Cardiac muscle cell (in vitro differentiated cells and primary cell): ENCODE results near the gene PTTG2. TPM values are rescaled to one million over a fixed set of nuclear protein-coding genes. Genes with fewer than 3 reads are reported as not detected.

ENCODE experiments used
- DNase-seq, 2 donors: peaks; one replicate each; pipeline versions ENCODE4 v3.0.0 to v3.0.0-alpha.2; 2010 to 2017; ENCODE audit warnings: low read depth in 1 of 2, low spot score in 1 of 2
- H3K27ac ChIP-seq: fragments of 200-600 bp; sonication (generic); 2 replicates; pipeline ENCODE4 v1.5.1; 2016
- H3K27me3 ChIP-seq: fragments of 200-600 bp; sonication (generic); 2 replicates; pipeline ENCODE4 v1.6.0; 2016; ENCODE audit warnings: control low read depth
- H3K36me3 ChIP-seq: fragments of 200-600 bp; sonication (generic); 2 replicates; pipeline ENCODE4 v1.5.1; 2016; ENCODE audit warnings: control low read depth
- H3K4me1 ChIP-seq: fragments of 200-600 bp; sonication (generic); 2 replicates; pipeline ENCODE4 v1.8.1; 2017; ENCODE audit warnings: low read depth, mild to moderate bottlenecking, mixed run types
- H3K4me3 ChIP-seq: fragments of 200-600 bp; sonication (generic); 2 replicates; pipeline ENCODE4 v1.5.1; 2016; ENCODE audit warnings: mild to moderate bottlenecking
- H3K9me3 ChIP-seq: fragments of 200-600 bp; sonication (generic); 2 replicates; pipeline ENCODE4 v1.5.1; 2017; ENCODE audit warnings: low read depth, mild to moderate bottlenecking, control low read depth
- polyA plus RNA-seq: library from polyadenylated mRNA; unstranded; fragments of >200 nt; fragmentation: Nextera tagmentation; extraction: Ambion mirVana; gene quantifications from 2 replicates; pipeline ENCODE4 v1.2.1, GENCODE V29; 2016
- total RNA-seq: library from RNA; depleted of rRNA; stranded (reverse); fragments of >200 nt; gene quantifications from 2 replicates; pipeline ENCODE4 v1.2.3, GENCODE V29; 2016
- TF ChIP-seq, protein P1 (sequence below): IDR thresholded peaks from 2 replicates; pipeline ENCODE4 v1.5.1; 2012; ENCODE audit warnings: low read depth, mild to moderate bottlenecking, low read length

The PTTG2 gene
- total and polyA plus RNA-seq, 2 experiments from 2014 or later = not detected

DNA sequence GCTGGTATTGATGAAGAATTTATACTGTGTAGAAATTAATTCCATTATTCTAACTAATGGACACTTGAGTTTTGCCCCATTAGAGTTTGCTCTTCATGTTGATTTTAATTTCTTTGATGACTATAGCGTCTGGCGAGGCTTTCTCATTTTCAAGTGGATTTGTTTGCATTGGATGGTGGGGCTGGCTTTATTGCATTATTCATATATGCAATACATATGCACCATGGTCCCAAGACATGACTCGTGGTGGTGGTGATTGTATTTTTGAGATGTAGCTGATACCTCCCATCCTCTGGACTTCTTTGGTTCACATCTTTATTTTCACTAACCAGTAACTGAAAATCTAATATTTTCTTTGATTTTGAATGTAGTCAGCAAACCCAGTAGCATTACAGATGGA, 39.8 kb downstream of the PTTG2 start:
- DNase-seq = no peak
- Histone ChIP-seq H3K27ac (no peak overlapping the region), H3K4me3 (no peak overlapping the region), H3K4me1 (peaks cover 12% of the 10 kb centered on the region), H3K9me3 (no peaks in the 10 kb centered on the region), H3K36me3 (no peaks in the 10 kb centered on the region), H3K27me3 (no peaks in the 10 kb centered on the region)
- TF ChIP-seq, protein P1, sequence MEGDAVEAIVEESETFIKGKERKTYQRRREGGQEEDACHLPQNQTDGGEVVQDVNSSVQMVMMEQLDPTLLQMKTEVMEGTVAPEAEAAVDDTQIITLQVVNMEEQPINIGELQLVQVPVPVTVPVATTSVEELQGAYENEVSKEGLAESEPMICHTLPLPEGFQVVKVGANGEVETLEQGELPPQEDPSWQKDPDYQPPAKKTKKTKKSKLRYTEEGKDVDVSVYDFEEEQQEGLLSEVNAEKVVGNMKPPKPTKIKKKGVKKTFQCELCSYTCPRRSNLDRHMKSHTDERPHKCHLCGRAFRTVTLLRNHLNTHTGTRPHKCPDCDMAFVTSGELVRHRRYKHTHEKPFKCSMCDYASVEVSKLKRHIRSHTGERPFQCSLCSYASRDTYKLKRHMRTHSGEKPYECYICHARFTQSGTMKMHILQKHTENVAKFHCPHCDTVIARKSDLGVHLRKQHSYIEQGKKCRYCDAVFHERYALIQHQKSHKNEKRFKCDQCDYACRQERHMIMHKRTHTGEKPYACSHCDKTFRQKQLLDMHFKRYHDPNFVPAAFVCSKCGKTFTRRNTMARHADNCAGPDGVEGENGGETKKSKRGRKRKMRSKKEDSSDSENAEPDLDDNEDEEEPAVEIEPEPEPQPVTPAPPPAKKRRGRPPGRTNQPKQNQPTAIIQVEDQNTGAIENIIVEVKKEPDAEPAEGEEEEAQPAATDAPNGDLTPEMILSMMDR = no peak

DNA sequence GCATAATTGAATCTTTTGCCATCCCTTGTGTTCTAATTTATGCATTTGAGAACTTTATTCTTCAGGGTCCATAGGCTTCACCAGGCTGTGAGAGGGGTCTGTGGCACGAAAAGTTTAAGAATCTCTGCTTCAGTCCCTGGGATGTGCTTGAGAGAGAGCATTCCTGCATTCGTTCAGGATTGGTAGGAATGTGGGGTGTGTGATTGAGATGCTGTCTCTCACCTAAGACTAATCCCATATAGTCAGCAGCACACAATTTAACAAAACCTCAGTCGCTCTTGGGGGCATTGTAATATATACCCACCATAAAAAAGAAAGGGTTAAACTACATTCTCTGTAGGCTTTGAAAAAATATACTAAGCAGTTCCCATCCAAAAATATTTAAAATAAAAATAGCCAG, 41.7 kb downstream of the PTTG2 start:
- DNase-seq = no peak
- TF ChIP-seq, protein P1 = no peak
- peaks cover 15% of the 10 kb centered on the region for H3K4me1 ChIP-seq
- H3K27ac ChIP-seq = no peak overlapping the region
- no peaks in the 10 kb centered on the region for H3K9me3 ChIP-seq
- no peaks in the 10 kb centered on the region for H3K27me3 ChIP-seq
- H3K4me3 ChIP-seq = no peak overlapping the region
- no peaks in the 10 kb centered on the region for H3K36me3 ChIP-seq

DNA sequence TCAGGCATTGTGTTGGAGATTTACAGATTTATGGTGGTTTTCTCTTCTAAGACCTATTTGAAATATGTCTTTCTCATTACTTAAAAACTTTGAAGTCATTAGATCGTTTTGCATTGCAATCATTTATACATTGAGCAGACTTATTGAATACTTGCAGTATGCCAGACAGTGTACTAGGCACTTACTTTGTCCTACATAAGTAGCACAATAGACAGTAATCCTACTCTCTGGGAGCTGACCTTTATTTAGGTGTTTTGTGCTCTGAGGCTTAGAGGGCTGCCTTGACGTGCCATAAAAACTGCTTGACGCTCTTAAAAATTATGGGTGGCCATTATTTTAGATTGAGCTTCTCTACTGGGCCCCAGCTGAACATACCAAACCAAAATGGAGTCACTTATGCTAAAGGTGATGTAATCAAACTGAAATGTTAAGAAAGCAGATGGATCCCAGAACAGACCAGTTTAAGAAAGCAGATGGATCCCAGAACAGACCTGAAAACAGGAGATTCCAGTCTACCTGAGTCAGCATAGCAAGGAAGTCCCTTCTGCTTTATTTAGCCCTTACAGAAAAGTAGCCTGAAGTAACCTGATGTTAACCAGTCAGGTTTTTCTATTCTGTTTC, 42.4 kb downstream of the PTTG2 start:
- no peak overlapping the region for H3K27ac ChIP-seq
- peaks cover 15% of the 10 kb centered on the region for H3K4me1 ChIP-seq
- H3K36me3 ChIP-seq = no peaks in the 10 kb centered on the region
- H3K9me3 ChIP-seq = no peaks in the 10 kb centered on the region
- no peak overlapping the region for H3K4me3 ChIP-seq
- TF ChIP-seq, protein P1 = no peak
- H3K27me3 ChIP-seq = no peaks in the 10 kb centered on the region
- no peak for DNase-seq

DNA sequence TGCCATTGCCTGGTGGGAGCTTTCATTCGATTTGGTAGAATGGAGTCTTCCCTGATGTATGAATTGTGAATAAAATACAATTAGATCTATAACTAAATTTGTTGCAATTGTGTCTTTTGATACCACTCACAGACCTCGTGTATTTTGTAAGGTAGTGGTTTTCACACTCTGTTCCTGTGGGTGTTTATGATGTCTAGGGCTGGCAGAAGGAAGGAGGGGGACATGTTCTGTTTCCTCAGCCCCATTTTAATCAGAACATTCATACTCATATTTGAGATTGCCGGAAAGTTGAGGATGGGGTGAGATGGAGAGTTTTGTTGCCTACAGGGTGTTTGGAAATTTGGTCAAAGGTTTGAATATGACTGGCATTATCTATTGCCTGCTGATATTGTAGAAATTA, 42.9 kb downstream of the PTTG2 start:
- peaks cover 18% of the 10 kb centered on the region for H3K4me1 ChIP-seq
- TF ChIP-seq, protein P1 = no peak
- no peaks in the 10 kb centered on the region for H3K9me3 ChIP-seq
- H3K27me3 ChIP-seq = no peaks in the 10 kb centered on the region
- H3K4me3 ChIP-seq = no peak overlapping the region
- DNase-seq = no peak
- H3K27ac ChIP-seq = no peak overlapping the region
- no peaks in the 10 kb centered on the region for H3K36me3 ChIP-seq

DNA sequence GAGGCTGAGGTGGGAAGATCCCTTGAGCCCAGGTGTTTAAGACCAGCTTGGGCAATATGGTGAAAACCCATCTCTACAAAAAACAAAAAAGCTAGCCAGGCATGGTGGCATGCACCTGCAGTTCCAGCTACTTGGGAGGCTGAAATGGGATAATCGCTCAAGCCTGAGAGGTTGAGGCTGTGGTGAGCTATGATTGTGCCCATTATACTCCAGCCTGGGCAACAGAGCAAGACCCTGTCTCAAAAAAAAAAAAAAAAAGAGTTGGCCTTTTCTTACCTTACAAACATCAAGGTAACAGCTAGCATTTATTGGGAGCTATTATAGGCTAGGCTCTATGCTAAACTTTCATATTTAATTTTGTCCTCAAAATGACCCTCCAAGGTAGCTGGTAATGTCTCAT, 43.4 kb downstream of the PTTG2 start:
- H3K36me3 ChIP-seq = no peaks in the 10 kb centered on the region
- DNase-seq = no peak
- H3K4me3 ChIP-seq = no peak overlapping the region
- no peaks in the 10 kb centered on the region for H3K27me3 ChIP-seq
- TF ChIP-seq, protein P1 = no peak
- no peaks in the 10 kb centered on the region for H3K9me3 ChIP-seq
- no peak overlapping the region for H3K27ac ChIP-seq
- H3K4me1 ChIP-seq = peaks cover 23% of the 10 kb centered on the region

DNA sequence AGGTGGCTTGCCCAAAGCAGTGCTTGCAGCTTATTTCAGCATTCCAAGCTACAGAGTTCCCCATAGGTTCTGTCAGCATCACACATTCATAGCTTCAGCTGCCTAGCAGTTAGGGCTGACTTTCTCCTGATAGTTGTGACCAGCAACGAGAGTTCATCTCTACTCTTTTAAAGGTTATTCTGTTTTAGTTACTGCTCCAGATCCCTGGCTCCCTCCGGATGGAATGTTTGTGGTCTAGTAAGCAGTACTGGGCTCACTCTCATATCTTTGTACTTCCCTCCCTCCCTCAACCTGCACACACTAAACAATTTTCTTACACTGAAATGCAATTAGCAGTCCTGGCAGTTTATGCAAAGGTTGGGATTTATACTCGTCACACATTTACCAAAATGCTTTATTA, 43.9 kb downstream of the PTTG2 start:
- peaks cover 23% of the 10 kb centered on the region for H3K4me1 ChIP-seq
- H3K27ac ChIP-seq = no peak overlapping the region
- TF ChIP-seq, protein P1 = no peak
- DNase-seq = peak in 1 of 2 donors; percentile 61
- no peak overlapping the region for H3K4me3 ChIP-seq
- H3K36me3 ChIP-seq = no peaks in the 10 kb centered on the region
- no peaks in the 10 kb centered on the region for H3K9me3 ChIP-seq
- H3K27me3 ChIP-seq = no peaks in the 10 kb centered on the region
